Kidney epithelial cell (primary cell): ENCODE measurements around the gene SFMBT2. TPM values are rescaled to one million over a fixed set of nuclear protein-coding genes. Genes with fewer than 3 reads are reported as not detected.

Experiments
- DNase-seq: peaks from one replicate; pipeline ENCODE4 v3.0.0-alpha.2; 2010; ENCODE audit warnings: low read depth
- H3K27me3 ChIP-seq: 2 replicates; pipeline ENCODE4 v1.6.0; 2011; ENCODE audit warnings: low read length; ENCODE audit not compliant: control insufficient read depth, insufficient read depth
- H3K36me3 ChIP-seq: 2 replicates; pipeline ENCODE4 v1.5.1; 2011; ENCODE audit warnings: low read length; ENCODE audit not compliant: control insufficient read depth, insufficient read depth
- H3K4me3 ChIP-seq: 2 replicates; pipeline ENCODE4 v1.5.1; 2011; ENCODE audit warnings: low read depth, mild to moderate bottlenecking, control low read depth, low read length
- total RNA-seq: library from RNA; depleted of rRNA; stranded (reverse); fragments of >200 nt; gene quantifications from 2 replicates; pipeline ENCODE4 v1.2.3, GENCODE V29; 2015
- TF ChIP-seq, protein P1 (sequence below): IDR thresholded peaks from 2 replicates; pipeline ENCODE4 v1.5.1; 2011; ENCODE audit warnings: mild to moderate bottlenecking, moderate library complexity, low read length, control low read depth, inconsistent platforms; ENCODE audit not compliant: insufficient read depth, poor library complexity, severe bottlenecking

The SFMBT2 gene
- total RNA-seq, 1 donor from 2014 or later, result 3.1 TPM

DNA sequence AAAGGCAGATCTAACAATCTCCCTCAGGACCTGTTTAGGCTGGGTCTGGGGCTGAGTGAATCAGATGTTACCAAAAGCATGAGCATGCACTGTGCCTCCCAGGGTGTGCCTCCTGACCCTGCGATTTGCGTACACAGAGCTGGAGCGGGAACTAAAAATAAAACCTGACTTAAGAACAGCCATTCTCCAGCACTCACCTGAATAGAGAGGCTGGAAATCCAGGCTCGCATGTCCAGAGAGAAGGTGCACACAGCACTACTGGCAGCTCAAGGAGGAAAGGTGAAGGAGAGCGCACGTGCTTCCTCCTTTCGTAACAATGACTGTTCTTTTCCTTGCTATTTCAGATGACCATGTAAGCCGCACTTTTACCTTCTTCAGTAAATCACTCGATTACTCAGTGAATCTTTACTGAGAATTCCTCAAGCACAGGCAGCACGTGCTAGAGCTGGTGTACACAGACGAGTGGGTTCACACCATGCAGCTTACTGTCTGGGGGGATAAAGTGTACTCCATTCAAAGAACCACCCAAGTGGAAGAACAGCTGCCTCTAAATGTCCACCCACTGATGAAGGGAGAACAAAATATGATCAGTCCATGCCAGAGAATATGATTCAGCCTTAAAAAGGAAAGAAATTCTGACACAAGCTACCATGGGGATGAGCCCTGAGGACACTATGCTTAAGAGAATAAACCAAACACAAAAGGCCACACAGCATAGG, 45.6 kb downstream of the SFMBT2 start:
- TF ChIP-seq, protein P1, sequence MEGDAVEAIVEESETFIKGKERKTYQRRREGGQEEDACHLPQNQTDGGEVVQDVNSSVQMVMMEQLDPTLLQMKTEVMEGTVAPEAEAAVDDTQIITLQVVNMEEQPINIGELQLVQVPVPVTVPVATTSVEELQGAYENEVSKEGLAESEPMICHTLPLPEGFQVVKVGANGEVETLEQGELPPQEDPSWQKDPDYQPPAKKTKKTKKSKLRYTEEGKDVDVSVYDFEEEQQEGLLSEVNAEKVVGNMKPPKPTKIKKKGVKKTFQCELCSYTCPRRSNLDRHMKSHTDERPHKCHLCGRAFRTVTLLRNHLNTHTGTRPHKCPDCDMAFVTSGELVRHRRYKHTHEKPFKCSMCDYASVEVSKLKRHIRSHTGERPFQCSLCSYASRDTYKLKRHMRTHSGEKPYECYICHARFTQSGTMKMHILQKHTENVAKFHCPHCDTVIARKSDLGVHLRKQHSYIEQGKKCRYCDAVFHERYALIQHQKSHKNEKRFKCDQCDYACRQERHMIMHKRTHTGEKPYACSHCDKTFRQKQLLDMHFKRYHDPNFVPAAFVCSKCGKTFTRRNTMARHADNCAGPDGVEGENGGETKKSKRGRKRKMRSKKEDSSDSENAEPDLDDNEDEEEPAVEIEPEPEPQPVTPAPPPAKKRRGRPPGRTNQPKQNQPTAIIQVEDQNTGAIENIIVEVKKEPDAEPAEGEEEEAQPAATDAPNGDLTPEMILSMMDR, result no peak
- Histone ChIP-seq H3K36me3 (no peaks in the 10 kb centered on the region), H3K27me3 (no peaks in the 10 kb centered on the region), H3K4me3 (no peak overlapping the region)
- DNase-seq, result no peak

DNA sequence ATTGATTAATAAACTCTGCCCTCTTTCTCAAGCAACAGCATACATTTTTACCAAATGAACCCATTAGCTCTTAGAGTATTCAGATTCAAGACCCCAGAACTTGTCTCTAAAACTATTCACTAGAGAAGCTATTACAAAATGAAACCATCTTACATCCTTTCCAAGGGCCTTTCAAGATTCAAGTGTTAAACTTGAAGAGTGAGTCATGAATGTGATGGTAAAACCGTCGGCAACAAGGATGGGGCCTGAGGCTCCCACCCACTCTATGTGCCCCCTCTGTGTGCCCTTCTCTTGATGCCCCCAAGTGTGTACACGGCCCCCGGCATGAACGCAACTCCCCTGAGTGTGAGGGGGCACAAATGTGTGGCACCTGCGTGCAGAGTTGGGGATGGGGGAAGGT, 46.4 kb downstream of the SFMBT2 start:
- Histone ChIP-seq H3K4me3 (no peak overlapping the region), H3K36me3 (no peaks in the 10 kb centered on the region), H3K27me3 (no peaks in the 10 kb centered on the region)
- TF ChIP-seq, protein P1, result no peak
- DNase-seq, result no peak

GRCh38 chr10:7363700-7364099, 47.1 kb downstream of the SFMBT2 start:
- DNase-seq, result no peak
- Histone ChIP-seq H3K36me3 (no peaks in the 10 kb centered on the region), H3K27me3 (no peaks in the 10 kb centered on the region), H3K4me3 (no peak overlapping the region)
- TF ChIP-seq, protein P1, result no peak

DNA sequence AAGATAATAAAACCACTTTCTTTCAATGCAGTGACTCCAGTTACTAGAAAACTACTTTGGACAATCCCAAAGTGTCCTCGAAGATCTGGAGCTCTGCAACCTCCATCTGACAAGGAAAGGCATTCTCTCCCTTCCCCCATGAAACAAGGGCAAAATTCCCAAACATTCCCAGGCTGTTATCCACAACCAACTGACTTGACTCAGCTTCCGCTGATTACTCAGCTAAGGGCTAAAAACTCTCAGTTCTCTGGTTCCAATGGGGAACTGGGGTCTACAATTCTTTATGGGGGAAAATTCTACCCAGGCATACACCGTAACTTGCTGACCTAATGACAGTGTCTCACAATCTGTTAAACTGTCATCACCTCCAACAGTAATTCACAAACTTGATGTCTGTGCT, 48.4 kb downstream of the SFMBT2 start:
- Histone ChIP-seq H3K36me3 (no peaks in the 10 kb centered on the region), H3K27me3 (no peaks in the 10 kb centered on the region), H3K4me3 (no peak overlapping the region)
- no peak for DNase-seq
- TF ChIP-seq, protein P1, result no peak

GRCh38 chr10:7361316-7361715, 49.5 kb downstream of the SFMBT2 start:
- no peaks in the 10 kb centered on the region for H3K36me3 ChIP-seq
- no peak for DNase-seq
- no peak overlapping the region for H3K4me3 ChIP-seq
- TF ChIP-seq, protein P1, result no peak
- H3K27me3 ChIP-seq, result no peaks in the 10 kb centered on the region

GRCh38 chr10:7359954-7360353, 50.9 kb downstream of the SFMBT2 start:
- no peaks in the 10 kb centered on the region for H3K27me3 ChIP-seq
- no peak overlapping the region for H3K4me3 ChIP-seq
- DNase-seq, result no peak
- TF ChIP-seq, protein P1, result no peak
- no peaks in the 10 kb centered on the region for H3K36me3 ChIP-seq
